ENCODE results near the gene ATP1A1. TPM values are rescaled to one million over a fixed set of nuclear protein-coding genes. Genes with fewer than 3 reads are reported as not detected.

ATP1A1 gene
- total RNA-seq, 1 donor from 2014 or later = 219 TPM

GRCh38 chr1:116326486-116326885, 46.6 kb upstream of the ATP1A1 start:
- no peaks in the 10 kb centered on the region for H3K9me3 Mint-ChIP-seq
- H3K27me3 Mint-ChIP-seq (ENCODE audit: low read depth) = peaks cover 2% of the 10 kb centered on the region
- no peak overlapping the region for H3K27ac Mint-ChIP-seq
- TF ChIP-seq CTCF (IDR thresholded peaks at IDR 0.05; ENCODE audit: unreplicated experiment) = no peak
- no peaks in the 10 kb centered on the region for H3K36me3 Mint-ChIP-seq
- H3K4me3 Mint-ChIP-seq = no peak overlapping the region
- H3K4me1 Mint-ChIP-seq = peaks cover 34% of the 10 kb centered on the region
- DNase-seq (ENCODE audit: low spot score in 2 of 2, unreplicated experiment in 2 of 2) = no peak

GRCh38 chr1:116328671-116329070, 44.4 kb upstream of the ATP1A1 start:
- Mint-ChIP-seq H3K36me3 (no peaks in the 10 kb centered on the region), H3K4me3 (no peak overlapping the region), H3K9me3 (no peaks in the 10 kb centered on the region), H3K4me1 (peaks cover 19% of the 10 kb centered on the region), H3K27ac (no peak overlapping the region), H3K27me3 (ENCODE audit: low read depth) (peaks cover 2% of the 10 kb centered on the region)
- DNase-seq (ENCODE audit: low spot score in 2 of 2, unreplicated experiment in 2 of 2) = no peak
- TF ChIP-seq CTCF (IDR thresholded peaks at IDR 0.05; ENCODE audit: unreplicated experiment) = no peak

- Mint-ChIP-seq H3K4me3 (no peak overlapping the region), H3K4me1 (peaks cover 15% of the 10 kb centered on the region), H3K27me3 (ENCODE audit: low read depth) (peaks cover 4% of the 10 kb centered on the region), H3K36me3 (no peaks in the 10 kb centered on the region), H3K27ac (peak overlapping the region; percentile 15), H3K9me3 (no peaks in the 10 kb centered on the region)
- DNase-seq (ENCODE audit: low spot score in 2 of 2, unreplicated experiment in 2 of 2) = no peak
- TF ChIP-seq CTCF (IDR thresholded peaks at IDR 0.05; ENCODE audit: unreplicated experiment) = no peak
Measured at GRCh38 chr1:116329524-116330341, 43.3 kb upstream of the ATP1A1 start.

- Mint-ChIP-seq H3K9me3 (no peaks in the 10 kb centered on the region), H3K27ac (peak overlapping the region; percentile 15), H3K36me3 (no peaks in the 10 kb centered on the region), H3K4me3 (no peak overlapping the region), H3K27me3 (ENCODE audit: low read depth) (peaks cover 4% of the 10 kb centered on the region), H3K4me1 (peaks cover 15% of the 10 kb centered on the region)
- DNase-seq (ENCODE audit: low spot score in 2 of 2, unreplicated experiment in 2 of 2) = no peak
- no peak for TF ChIP-seq CTCF (IDR thresholded peaks at IDR 0.05; ENCODE audit: unreplicated experiment)
Measured at GRCh38 chr1:116330342-116330652, 42.7 kb upstream of the ATP1A1 start.

GRCh38 chr1:116330846-116331245, 42.2 kb upstream of the ATP1A1 start:
- no peak for TF ChIP-seq CTCF (IDR thresholded peaks at IDR 0.05; ENCODE audit: unreplicated experiment)

More at GRCh38 chr1:116330846-116331245, 42.2 kb upstream of the ATP1A1 start:
- Mint-ChIP-seq H3K36me3 (no peaks in the 10 kb centered on the region), H3K9me3 (no peaks in the 10 kb centered on the region), H3K4me3 (no peak overlapping the region), H3K27me3 (ENCODE audit: low read depth) (peaks cover 4% of the 10 kb centered on the region), H3K27ac (no peak overlapping the region), H3K4me1 (peaks cover 15% of the 10 kb centered on the region)
- DNase-seq (ENCODE audit: low spot score in 2 of 2, unreplicated experiment in 2 of 2) = no peak

Data from mesothelial cell of epicardium (in vitro differentiated cells).